ENCODE data around the gene MAML2. TPM values are rescaled to one million over a fixed set of nuclear protein-coding genes. Genes with fewer than 3 reads are reported as not detected.

The MAML2 gene
- total and polyA plus RNA-seq, 2 of the 8 experiments (the other 6 are each of a cell fraction or from before 2014, with no cell fraction given): 3.8 to 6.6 TPM

DNA sequence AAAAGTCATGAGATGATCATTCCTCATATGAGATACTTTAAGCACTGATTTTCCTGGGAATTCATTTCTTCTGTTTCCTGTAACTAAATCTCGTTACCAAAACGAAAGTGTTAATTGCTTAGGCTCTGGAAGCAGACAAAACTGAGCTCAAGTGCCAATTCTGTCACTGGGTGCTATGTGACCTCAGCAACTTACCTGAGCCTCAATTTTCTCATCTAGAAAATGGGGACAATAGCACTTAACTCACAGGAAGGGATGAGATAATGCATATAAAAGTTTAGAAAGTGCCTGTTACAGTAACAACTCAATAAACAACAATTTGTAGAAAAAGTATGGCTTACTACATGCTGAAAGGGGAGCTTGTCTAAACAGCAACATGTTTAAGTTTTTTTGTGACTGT, 248.8 kb downstream of the MAML2 start:
- no peak overlapping the region for H3K27ac ChIP-seq (ENCODE audit: low read depth, low read length)
- H3K79me1 ChIP-seq (ENCODE audit: low read depth, low read length): no peaks in the 10 kb centered on the region
- H3K14ac ChIP-seq (ENCODE audit: insufficient read length): no peak overlapping the region
- 0 out of 8 replicates have a peak, but pooled peaks cover 0 to 3% (median 0%) of the 10 kb centered on the region in 4 experiments for H3K36me3 ChIP-seq (ENCODE audit: control insufficient read depth in 2 of 4, insufficient read depth in 4 of 4, low read length in 3 of 4)
- H3K23me2 ChIP-seq (ENCODE audit: low read depth, low read length): no peaks in the 10 kb centered on the region
- H3K56ac ChIP-seq (replicated peaks; ENCODE audit: insufficient read length, low read depth, low read length): no peak overlapping the region
- no peak overlapping the region for H4K8ac ChIP-seq (ENCODE audit: extremely low read depth, insufficient read depth, low read length)
- no peak overlapping the region for H2BK15ac ChIP-seq (ENCODE audit: low read length)
- H2BK20ac ChIP-seq (ENCODE audit: low read length): no peak overlapping the region
- no peak overlapping the region for H2AK5ac ChIP-seq (ENCODE audit: low read depth, low read length)
- no peaks in the 10 kb centered on the region for H4K20me1 ChIP-seq (replicated peaks in 1 of 2; ENCODE audit: control insufficient read depth in 1 of 2, insufficient read depth in 2 of 2, low read length in 2 of 2)
- H3K4me2 ChIP-seq (ENCODE audit: insufficient read depth in 1 of 2, low read depth in 2 of 2, low read length in 2 of 2): no peak overlapping the region
- no peak overlapping the region for H2AFZ ChIP-seq (ENCODE audit: low read length)
- H2BK5ac ChIP-seq (ENCODE audit: low read depth, low read length): no peak overlapping the region
- WGBS, 2 experiments (ENCODE audit: extremely low coverage in 1 of 2, insufficient coverage in 1 of 2, insufficient read length in 1 of 2, insufficient replicate concordance in 2 of 2, low coverage in 1 of 2, low lambda C conversion rate in 2 of 2, missing lambda C conversion rate in 1 of 2): 85% methylated on average over 2 of the region's 2 CpGs; no CpG with 5 or more reads in 1 of the 2 experiments
- no peak overlapping the region for H3K4me3 ChIP-seq (ENCODE audit: extremely low read depth in 1 of 4, insufficient read depth in 2 of 4, low read depth in 3 of 4, low read length in 4 of 4)
- POLR2A ChIA-PET (ENCODE audit: partially characterized antibody): no interaction called here
- no peaks in the 10 kb centered on the region for H3K27me3 ChIP-seq (replicated peaks in 1 of 4; ENCODE audit: control insufficient read depth in 3 of 4, extremely low read depth in 1 of 4, insufficient read depth in 3 of 4, low read length in 3 of 4)
- H3K4me1 ChIP-seq (replicated peaks in 1 of 4; ENCODE audit: control insufficient read depth in 3 of 4, insufficient read depth in 4 of 4, low read length in 3 of 4): peaks cover 0 to 4% (median 1%) of the 10 kb centered on the region in 4 experiments; a peak in 4 of 7 replicates
- no peak overlapping the region for H4K91ac ChIP-seq (replicated peaks; ENCODE audit: insufficient read length, low read length)
- no peak overlapping the region for H3K18ac ChIP-seq (ENCODE audit: extremely low read depth, low read length)
- DNase-seq (ENCODE audit: low read depth in 1 of 2, low spot score in 2 of 2): no peak
- H3K4ac ChIP-seq (replicated peaks; ENCODE audit: insufficient read length, low read depth, low read length): no peak overlapping the region
- no peak overlapping the region for H4K5ac ChIP-seq (ENCODE audit: insufficient read length, low read depth, low read length)
- CTCF ChIA-PET (ENCODE audit: partially characterized antibody): no interaction called here
- no peak overlapping the region for H3K9ac ChIP-seq (replicated peaks in 1 of 4; ENCODE audit: extremely low read depth in 1 of 4, low read depth in 3 of 4, low read length in 3 of 4)
- no peak overlapping the region for H2BK120ac ChIP-seq (replicated peaks; ENCODE audit: low read depth, low read length)
- FAIRE-seq: no peak
- no peaks in the 10 kb centered on the region for H3K9me3 ChIP-seq (ENCODE audit: insufficient read depth in 2 of 2, low read depth in 1 of 2, low read length in 1 of 2)
- TF ChIP-seq CEBPB (IDR thresholded peaks at IDR 0.05; ENCODE audit: low read depth, low read length) (no peak), HDAC2 (IDR thresholded peaks at IDR 0.05; ENCODE audit: borderline replicate concordance in 1 of 2, low read depth in 2 of 2, low read length in 2 of 2) (no peak), RBBP5 (IDR thresholded peaks at IDR 0.05; ENCODE audit: borderline replicate concordance, low read depth, low read length) (no peak), FOSL1 (IDR thresholded peaks at IDR 0.05; ENCODE audit: insufficient read depth, low read depth, low read length) (no peak), SP4 (IDR thresholded peaks at IDR 0.05; ENCODE audit: low read length) (no peak), ASH2L (IDR thresholded peaks at IDR 0.05; ENCODE audit: low read length) (no peak), RFX5 (IDR thresholded peaks at IDR 0.05; ENCODE audit: borderline replicate concordance, low read depth, low read length) (no peak)
- H2BK12ac ChIP-seq (ENCODE audit: low read depth, low read length): no peak overlapping the region
- H3K79me2 ChIP-seq (ENCODE audit: control insufficient read depth in 1 of 2, insufficient read depth in 2 of 2, low read length in 2 of 2): no peaks in the 10 kb centered on the region
- no peak overlapping the region for H3K23ac ChIP-seq (ENCODE audit: insufficient read length)
